ENCODE results near the gene PTPN4. TPM values are rescaled to one million over a fixed set of nuclear protein-coding genes. Genes with fewer than 3 reads are reported as not detected.

PTPN4 gene
- total and polyA plus RNA-seq, 9 of the 15 experiments (the other 6 are each of a cell fraction or from before 2014, with no cell fraction given), result 5.0 to 32.8 (median 27.3) TPM

- DNase-seq (ENCODE audit: extremely low read depth in 1 of 4, low spot score in 3 of 4) (no peak), FAIRE-seq (no peak), ATAC-seq (no peak)
- Histone ChIP-seq H3K36me3 (ENCODE audit: control insufficient read depth, insufficient read depth, low read length) (peaks cover 9% of the 10 kb centered on the region; the same call in 2 of the 3 replicates), H3K9ac (ENCODE audit: insufficient read depth in 1 of 2, low read depth in 2 of 2, low read length in 2 of 2) (no peak overlapping the region), H3K79me2 (ENCODE audit: control insufficient read depth, insufficient read depth, low read length) (no peaks in the 10 kb centered on the region), H3K27ac (ENCODE audit: extremely low read depth, low read depth, low read length) (no peak overlapping the region), H3K9me1 (ENCODE audit: control insufficient read depth, insufficient read depth, low read length) (no peaks in the 10 kb centered on the region), H3K9me3 (replicated peaks; ENCODE audit: control insufficient read depth, insufficient read depth, low read depth, low read length) (no peaks in the 10 kb centered on the region), H4K20me1 (replicated peaks; ENCODE audit: control insufficient read depth, insufficient read depth, low read length) (no peaks in the 10 kb centered on the region), H3K4me3 (no peak overlapping the region), H3K4me1 (replicated peaks in 1 of 2; ENCODE audit: control insufficient read depth in 2 of 2, insufficient read depth in 2 of 2, low read length in 2 of 2) (no peaks in the 10 kb centered on the region), H3K4me2 (ENCODE audit: insufficient read depth, low read length) (no peak overlapping the region), H3K27me3 (ENCODE audit: control insufficient read depth in 2 of 2, insufficient read depth in 2 of 2, low read length in 2 of 2) (no peaks in the 10 kb centered on the region), H2AFZ (ENCODE audit: low read depth, low read length) (no peak overlapping the region)
- TF ChIP-seq RFX1 (IDR thresholded peaks at IDR 0.05), result no peak
- no peak for TF ChIP-seq NELFE (IDR thresholded peaks at IDR 0.05; ENCODE audit: insufficient read depth, insufficient read length)
- no peak for TF ChIP-seq ZNF174 (CRISPR knock-in tag; IDR thresholded peaks at IDR 0.05)
- TF ChIP-seq, protein P1, sequence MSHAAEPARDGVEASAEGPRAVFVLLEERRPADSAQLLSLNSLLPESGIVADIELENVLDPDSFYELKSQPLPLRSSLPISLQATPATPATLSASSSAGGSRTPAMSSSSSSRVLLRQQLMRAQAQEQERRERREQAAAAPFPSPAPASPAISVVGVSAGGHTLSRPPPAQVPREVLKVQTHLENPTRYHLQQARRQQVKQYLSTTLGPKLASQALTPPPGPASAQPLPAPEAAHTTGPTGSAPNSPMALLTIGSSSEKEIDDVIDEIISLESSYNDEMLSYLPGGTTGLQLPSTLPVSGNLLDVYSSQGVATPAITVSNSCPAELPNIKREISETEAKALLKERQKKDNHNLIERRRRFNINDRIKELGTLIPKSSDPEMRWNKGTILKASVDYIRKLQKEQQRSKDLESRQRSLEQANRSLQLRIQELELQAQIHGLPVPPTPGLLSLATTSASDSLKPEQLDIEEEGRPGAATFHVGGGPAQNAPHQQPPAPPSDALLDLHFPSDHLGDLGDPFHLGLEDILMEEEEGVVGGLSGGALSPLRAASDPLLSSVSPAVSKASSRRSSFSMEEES (CRISPR knock-in tag; IDR thresholded peaks at IDR 0.05), result no peak
- TF ChIP-seq NR2F6 (CRISPR knock-in tag; IDR thresholded peaks at IDR 0.05), result no peak
- TF ChIP-seq TCF7 (IDR thresholded peaks at IDR 0.05; ENCODE audit: borderline replicate concordance), result no peak
- TF ChIP-seq KDM5B (IDR thresholded peaks at IDR 0.05; ENCODE audit: insufficient replicate concordance, low read depth, low read length), result no peak
- no peak for TF ChIP-seq NRF1 (conservative IDR thresholded peaks at IDR 0.05 in 1 of 2, IDR thresholded peaks at IDR 0.05 in 1 of 2)
- no peak for TF ChIP-seq CHCHD3 (CRISPR knock-in tag; IDR thresholded peaks at IDR 0.05)
- TF ChIP-seq CCAR2 (IDR thresholded peaks at IDR 0.05; ENCODE audit: low read depth, low read length), result no peak
- TF ChIP-seq HIVEP1 (CRISPR knock-in tag; IDR thresholded peaks at IDR 0.05), result no peak
- TF ChIP-seq PRMT5 (CRISPR knock-in tag; IDR thresholded peaks at IDR 0.05), result no peak
- TF ChIP-seq ZNF511 (CRISPR knock-in tag; IDR thresholded peaks at IDR 0.05), result no peak
- no peak for TF ChIP-seq ZNF699 (CRISPR knock-in tag; IDR thresholded peaks at IDR 0.05; ENCODE audit: insufficient replicate concordance)
- TF ChIP-seq RBM14 (IDR thresholded peaks at IDR 0.05; ENCODE audit: borderline replicate concordance, insufficient read depth, low read depth, low read length), result no peak
- TF ChIP-seq MXI1 (IDR thresholded peaks at IDR 0.05; ENCODE audit: low read depth, low read length), result no peak
- no peak for TF ChIP-seq ZNF668 (CRISPR knock-in tag; IDR thresholded peaks at IDR 0.05)
- in situ Hi-C loops (cut with MboI) (no loop called here), intact Hi-C loops (cut with micrococcal nuclease) (no loop called here)
- WGBS (ENCODE audit: insufficient coverage, low coverage, missing lambda C conversion rate), result 67% methylated on average over 3 of the region's 3 CpGs
- ChIA-PET POLR2A (no interaction called here), CTCF (ENCODE audit: low intra/inter-chr PET ratio) (no interaction called here)
- no TSS peak for BruUV-seq (replicated peaks)
Measured at GRCh38 chr2:119941981-119942513, 182.3 kb downstream of the PTPN4 start.

Measured in K562 (cell line).